Loucy (cell line): ENCODE measurements around the gene TEDC2.

Experiments
- EZH2phosphoT487 ChIP-seq: fragments of 200-600 bp; IDR thresholded peaks from 2 replicates; pipeline ENCODE4 v1.6.1; 2018; ENCODE audit warnings: antibody characterized with exemption, mild to moderate bottlenecking, moderate library complexity, borderline replicate concordance
- TF ChIP-seq, protein P1 (sequence below): fragments of 200-600 bp; sonication (generic); conservative IDR thresholded peaks from 2 replicates; pipeline ENCODE4 v1.5.1; 2014; ENCODE audit warnings: mild to moderate bottlenecking, antibody characterized with exemption, low read length

DNA sequence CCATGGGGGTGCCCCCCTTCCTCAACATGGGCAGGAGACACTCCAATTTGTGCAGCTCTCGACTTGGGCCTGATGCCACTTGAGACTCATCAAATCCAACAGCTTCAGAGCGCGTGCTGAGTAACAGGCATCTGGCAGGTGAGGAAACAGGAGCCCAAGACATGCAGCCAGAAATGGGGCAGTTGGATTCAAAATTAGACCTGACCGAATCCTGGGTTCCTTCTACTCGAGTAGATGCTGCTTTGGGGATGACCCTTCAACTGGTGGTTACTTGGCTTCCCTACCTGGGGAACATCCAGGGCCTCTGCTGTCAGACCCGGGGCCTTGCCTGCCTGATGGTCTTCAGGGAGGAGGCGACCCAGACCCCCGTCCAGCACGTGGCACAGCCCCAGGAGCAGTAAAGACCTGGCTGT is 10.7 kb downstream of the TEDC2 start:
- TF ChIP-seq, protein P1, sequence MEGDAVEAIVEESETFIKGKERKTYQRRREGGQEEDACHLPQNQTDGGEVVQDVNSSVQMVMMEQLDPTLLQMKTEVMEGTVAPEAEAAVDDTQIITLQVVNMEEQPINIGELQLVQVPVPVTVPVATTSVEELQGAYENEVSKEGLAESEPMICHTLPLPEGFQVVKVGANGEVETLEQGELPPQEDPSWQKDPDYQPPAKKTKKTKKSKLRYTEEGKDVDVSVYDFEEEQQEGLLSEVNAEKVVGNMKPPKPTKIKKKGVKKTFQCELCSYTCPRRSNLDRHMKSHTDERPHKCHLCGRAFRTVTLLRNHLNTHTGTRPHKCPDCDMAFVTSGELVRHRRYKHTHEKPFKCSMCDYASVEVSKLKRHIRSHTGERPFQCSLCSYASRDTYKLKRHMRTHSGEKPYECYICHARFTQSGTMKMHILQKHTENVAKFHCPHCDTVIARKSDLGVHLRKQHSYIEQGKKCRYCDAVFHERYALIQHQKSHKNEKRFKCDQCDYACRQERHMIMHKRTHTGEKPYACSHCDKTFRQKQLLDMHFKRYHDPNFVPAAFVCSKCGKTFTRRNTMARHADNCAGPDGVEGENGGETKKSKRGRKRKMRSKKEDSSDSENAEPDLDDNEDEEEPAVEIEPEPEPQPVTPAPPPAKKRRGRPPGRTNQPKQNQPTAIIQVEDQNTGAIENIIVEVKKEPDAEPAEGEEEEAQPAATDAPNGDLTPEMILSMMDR: no peak
- no peak for TF ChIP-seq EZH2phosphoT487
